ENCODE data around the gene STK16.
"Not testable (repeated sequence)": the region's sequence is repeated elsewhere in the genome, so short reads cannot be mapped to it uniquely, and the experiment has no call there.

STK16 gene, protein sequence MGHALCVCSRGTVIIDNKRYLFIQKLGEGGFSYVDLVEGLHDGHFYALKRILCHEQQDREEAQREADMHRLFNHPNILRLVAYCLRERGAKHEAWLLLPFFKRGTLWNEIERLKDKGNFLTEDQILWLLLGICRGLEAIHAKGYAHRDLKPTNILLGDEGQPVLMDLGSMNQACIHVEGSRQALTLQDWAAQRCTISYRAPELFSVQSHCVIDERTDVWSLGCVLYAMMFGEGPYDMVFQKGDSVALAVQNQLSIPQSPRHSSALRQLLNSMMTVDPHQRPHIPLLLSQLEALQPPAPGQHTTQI

DNA sequence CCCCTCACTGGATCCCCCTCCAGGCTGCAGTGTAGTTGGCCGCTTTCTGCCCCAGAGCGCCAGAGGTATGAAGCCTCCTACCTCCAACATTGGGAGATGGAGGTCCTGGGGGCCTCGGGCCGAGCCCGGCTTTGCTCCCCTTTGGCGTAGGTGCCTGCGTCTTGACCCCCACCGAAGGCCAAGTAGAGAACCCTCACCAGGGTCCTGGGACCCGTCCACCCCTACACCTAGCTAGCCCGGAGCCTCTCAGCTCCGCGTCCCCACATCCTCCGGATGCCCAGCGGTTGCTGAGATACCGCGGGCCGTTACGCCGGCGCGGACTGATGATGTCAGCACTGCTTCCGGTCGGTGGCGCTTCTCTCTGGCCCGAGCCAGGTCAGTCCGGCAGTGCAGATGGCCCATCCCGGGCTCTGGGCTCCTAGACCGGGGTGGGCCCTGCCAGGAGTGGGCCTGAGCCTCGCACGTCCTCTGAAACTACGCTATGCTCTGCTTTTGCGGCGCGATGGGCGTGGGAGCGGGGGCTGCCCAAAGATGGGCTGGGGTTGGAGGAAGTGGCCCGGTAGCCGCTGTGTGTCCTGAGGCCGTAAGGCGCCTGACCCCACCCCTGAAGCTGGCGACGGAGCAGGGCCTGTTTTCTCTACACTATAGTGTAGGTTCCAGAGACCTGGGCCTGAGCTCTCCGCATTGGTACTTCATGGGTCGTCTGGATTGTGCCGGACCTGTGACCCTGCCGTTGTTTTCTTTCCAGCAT, at the start of gene STK16, which contains the start of gene GLB1L:
Gene STK16 (plus strand): TSS at position 332 of the 751 bp plus-strand sequence. CDS start 521 bp downstream, outside the sequence.
Gene GLB1L (minus strand): TSS at position 297 of the 751 bp plus-strand sequence. CDS start 1,871 bp downstream, outside the sequence.
- DNase-seq (ENCODE audit: low spot score) = peak; percentile 97

DNA sequence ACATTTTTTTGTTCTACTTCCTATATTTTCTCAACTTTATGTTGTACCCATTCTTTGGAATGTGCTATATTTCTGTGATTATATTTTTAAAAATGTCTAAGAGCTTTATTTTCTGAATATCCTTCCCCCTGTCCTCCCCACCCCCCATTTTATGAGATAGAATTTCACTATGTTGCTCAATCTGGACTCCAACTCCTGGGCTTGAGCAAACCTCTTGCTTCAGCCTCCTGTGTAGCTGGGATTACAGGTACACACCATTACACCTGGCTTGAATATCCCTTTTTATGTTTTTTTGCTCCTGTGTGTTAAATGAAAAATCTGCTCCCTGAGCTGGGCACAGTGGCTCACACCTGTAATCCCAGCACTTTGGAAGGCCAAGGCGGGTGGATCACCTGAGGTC, 47.9 kb upstream of the STK16 start:
- no peak for DNase-seq (ENCODE audit: low spot score)

DNA sequence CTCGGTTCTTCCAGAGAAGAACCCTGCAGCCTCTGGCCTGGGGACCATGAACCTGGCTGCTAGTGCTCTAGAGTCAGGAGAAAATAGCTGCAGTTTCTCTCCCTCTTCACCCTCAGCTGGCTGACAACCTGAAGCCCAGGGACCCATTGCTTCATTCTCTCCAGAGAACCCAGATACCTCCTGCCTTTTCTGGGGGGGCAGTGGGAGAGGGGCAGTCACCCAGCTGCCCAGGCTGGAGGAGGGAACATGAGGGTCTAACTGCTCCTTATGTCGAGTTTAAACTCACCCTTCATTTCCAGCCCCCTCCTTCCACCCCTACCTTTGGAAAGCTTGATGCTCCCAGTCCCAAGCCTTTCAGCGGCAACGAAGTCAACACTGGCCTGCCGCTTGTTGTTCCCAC, 46.3 kb upstream of the STK16 start:
- DNase-seq (ENCODE audit: low spot score) = no peak

DNA sequence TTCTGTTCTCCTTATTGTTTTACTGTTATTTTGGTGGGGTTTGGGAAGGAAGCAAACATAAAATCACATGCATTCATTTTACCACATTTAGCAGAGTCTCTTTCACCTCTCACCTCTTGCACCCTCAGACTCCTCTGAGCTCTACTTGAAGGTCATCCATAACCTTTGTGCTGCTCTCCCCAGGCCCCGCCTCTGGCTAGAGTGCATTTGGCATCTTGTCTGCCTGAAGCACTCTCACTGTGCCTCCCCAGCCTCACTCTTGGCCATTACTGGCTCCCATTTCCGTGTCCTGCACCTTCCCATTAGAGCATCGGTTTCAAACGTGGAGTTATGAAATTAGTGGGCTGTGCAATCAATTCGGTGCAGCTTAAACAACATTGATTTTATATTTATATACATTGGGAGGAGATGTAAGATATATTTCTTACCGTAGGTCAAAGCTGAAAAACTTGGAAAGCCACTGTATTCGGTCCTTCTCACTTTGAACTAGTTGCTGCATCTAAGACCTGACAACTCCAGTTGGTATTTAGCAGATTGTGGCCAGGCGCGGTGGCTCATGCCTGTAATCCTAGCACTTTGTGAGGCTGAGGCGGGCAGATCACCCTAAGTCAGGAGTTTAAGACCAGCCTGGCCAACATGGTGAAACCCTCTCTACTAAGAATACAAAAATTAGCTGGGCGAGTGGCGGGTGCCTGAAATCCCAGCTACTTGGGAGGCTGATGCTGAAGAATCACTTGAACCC, 45.6 kb upstream of the STK16 start:
- DNase-seq (ENCODE audit: low spot score) = no peak

DNA sequence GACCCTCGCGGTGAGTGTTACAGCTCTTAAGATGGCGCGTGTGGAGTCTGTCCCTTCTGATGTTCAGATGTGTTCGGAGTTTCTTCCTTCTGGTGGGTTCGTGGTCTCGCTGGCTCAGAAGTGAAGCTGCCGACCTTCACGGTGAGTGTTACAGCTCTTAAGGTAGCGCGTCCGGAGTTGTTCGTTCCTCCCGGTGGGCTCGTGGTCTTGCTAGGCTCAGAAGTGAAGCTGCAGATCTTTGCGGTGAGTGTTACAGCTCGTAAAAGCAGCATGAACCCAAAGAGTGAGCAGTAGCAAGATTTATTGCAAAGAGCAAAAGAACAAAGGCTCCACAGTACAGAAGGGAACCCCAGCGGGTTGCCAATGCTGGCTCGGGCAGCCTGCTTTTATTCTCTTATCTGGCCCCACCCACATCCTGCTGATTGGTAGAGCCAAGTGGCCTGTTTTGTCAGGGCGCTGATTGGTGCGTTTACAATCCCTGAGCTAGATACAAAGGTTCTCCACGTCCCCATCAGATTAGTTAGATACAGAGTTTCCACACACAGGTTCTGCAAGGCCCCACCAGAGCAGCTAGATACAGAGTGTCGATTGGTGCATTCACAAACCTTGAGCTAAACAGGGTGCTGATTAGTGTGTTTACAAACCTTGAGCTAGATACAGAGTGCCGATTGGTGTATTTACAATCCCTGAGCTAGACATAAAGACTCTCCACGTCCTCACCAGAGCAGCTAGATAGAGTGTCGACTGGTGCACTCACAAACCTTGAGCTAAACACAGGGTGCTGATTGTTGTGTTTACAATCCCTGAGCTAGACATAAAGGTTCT, 44.6 kb upstream of the STK16 start:
- not testable (repeated sequence) for DNase-seq (ENCODE audit: low spot score)

DNA sequence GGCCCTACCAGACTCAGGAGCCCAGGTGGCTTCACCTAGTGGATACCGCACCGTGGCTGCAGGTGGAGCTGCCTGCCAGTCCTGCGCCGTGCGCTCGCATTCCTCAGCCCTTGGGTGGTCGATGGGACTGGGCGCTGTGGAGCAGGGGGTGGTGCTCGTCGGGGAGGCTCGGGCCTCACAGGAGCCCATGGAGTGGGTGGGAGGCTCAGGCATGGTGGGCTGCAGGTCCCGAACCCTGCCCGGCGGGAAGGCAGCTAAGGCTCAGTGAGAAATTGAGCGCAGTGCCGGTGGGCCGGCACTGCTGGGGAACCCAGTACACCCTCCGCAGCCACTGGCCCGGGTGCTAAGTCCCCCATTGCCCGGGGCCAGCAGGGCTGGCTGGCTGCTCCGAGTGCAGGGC, 43.9 kb upstream of the STK16 start:
- DNase-seq (ENCODE audit: low spot score) = not testable (repeated sequence)

DNA sequence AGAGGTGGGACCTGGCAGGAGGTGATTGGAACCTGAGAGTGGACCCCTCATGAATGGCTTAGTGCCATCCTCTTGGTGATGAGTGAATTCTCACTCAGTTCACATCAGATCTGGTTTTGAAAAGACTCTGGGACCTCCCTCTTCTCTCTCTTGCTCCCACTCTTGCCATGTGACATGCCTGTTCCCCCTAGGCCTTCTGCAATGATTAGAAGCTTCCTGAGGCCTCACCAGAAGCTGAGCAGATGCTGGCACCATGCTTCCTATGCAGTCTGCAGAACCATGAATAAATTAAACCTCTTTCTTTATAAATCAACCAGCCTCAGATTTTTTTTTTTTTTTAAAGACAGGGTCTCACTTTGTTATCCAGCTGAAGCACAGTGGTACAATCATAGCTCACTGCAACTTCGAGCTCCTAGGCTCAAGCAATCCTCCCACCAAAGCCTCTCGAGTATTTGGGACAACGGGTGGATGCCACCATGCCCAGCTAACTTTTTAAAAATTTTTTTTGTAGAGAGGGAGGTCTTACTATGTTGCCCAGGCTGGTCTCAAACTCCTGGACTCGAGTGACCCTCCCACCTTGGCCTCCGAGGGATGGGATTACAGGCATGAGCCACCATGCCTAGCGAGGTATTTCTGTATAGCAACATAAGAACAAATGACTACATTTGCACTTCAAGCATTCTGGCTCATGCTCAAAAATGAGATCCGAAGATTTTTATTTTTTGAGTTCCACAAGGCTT, 40.7 kb upstream of the STK16 start:
- DNase-seq (ENCODE audit: low spot score) = no peak

DNA sequence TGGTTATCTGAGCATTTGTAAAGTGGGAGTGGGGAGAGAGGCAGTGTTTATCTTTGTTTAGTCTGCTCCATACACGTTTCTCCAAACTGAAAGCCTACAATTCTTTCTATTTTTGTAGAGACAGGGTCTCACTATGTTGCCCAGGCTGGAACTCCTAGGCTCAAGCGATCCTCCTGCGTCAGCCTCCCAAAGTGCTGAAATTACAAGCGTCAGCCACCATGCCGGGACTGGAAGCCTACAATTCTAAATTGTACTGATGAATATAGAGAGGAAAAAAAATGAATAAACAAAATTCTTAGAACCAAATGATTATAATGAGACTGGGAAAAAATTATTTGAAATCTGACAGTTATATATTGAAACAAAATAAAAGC, 40.1 kb upstream of the STK16 start:
- DNase-seq (ENCODE audit: low spot score) = no peak

DNA sequence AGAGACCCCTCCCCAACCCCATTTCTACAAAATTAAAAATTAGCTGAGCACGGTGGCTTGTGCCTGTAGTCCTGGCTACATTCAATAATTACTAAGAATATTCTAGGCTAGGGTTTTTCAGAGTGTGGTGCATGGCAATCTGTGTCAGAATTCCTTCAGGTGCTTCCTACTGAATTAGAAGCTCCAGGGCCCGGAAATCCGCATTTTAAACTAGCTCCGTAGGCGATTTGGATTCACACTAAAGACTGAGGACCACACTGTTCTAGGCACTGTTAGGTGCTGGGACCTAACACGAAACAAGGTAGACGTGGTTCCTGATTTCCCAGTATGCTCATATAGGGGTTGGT, 39.3 kb upstream of the STK16 start:
- DNase-seq (ENCODE audit: low spot score) = peak; percentile 47

DNA sequence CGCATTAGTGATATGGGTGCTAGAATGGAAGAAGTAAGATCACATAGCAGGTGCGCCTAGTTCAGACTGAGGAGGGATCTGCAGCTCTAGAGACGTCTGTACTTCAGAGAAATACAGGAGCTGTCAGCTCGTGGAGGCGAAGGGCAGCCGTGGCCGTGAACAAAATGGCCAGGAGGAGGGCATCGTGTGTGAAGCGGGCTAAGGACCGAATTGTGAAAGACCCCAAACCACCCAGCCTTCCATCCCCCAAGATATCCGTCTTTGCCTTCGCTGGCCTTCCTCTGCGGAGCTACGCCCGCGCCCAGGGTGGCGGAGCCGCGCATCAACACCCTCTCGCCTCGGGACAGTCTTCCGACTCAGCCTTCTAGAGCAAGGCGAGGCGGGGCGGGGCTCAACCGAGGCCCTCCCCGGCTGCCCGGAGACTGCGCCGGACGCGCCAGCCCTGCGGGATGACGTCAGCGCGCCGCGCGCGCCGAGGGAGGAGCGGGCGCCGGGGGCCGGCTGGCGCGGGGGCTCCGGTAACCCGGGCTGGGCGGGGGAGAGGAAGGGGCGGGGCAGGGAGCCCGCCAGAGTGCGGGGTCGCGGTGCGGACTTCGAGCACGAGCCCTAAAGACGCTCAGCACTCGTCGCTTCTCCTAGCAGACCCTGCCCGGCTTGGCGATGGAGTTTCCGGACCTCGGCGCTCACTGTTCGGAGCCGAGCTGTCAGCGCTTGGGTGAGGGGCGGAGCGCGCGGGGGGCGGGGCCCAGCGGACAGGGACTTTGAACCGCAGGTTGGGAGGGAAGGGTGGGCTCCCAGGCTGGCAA, 38.7 kb upstream of the STK16 start, which contains the start of gene ZFAND2B:
Gene ZFAND2B (plus strand): TSS at position 455 of the 806 bp plus-strand sequence. CDS start 206 bp downstream, at position 661.
- DNase-seq (ENCODE audit: low spot score) = peak; percentile 96

DNA sequence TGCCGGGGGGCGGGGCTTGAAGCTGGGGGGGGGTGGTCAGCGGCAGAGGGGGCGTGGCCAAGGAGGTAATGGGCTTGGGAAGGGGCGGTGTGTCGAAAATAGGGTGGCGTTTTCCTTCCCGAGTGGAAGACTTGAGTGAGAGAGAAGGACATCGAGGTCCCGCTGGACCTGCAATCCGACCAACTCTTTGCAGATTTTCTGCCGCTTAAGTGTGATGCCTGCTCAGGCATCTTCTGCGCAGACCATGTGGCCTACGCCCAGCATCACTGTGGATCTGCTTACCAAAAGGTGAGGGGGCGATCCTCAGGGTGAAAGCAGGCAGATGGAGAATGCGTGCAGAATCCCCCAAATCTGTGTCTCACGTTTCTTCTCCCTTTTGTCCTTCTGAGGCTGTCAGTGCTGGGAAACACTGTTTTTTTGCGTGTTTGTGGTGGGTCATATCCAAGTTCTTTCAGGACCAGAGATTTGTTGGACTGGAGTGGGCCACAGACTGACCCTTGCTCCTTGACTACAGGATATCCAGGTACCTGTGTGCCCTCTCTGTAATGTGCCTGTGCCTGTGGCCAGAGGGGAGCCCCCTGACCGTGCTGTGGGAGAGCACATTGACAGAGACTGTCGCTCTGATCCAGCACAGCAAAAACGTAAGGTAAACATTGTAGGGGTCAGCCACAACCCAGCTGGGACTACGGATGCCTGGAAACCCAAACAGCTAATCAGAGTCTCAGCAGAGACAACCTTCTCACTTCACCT, 38.0 kb upstream of the STK16 start:
- no peak for DNase-seq (ENCODE audit: low spot score)

DNA sequence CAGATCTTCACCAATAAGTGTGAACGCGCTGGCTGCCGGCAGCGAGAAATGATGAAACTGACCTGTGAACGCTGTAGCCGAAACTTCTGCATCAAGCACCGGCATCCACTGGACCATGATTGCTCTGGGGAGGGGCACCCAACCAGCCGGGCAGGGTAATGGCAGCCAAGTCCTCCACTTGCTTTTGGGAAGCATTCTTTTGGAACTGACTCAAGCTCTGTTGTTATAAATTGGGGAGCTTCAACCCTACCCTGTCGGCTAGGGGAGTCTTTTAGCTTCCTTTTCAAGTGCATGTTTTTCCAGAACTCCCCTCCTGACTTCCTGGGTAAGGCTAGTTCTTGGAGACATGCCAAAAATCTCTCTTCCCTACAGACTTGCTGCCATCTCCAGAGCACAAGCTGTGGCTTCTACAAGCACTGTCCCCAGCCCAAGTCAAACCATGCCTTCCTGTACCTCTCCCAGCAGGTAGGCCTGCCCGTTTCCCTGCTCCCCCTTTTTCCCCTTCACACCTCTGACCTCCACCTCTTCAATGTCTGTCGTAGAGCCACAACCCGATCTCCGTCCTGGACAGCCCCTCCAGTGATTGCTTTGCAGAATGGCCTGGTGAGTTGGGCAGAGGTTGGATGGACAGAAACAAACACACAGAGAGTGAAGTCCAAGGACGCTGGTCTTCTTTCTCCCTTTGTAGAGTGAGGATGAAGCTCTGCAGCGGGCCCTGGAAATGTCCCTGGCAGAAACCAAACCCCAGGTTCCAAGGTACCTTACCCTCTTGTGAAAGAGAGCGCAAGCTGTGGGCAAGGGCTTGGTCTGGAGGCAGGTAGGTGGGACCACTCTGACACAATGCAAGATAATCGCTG, 37.2 kb upstream of the STK16 start:
- DNase-seq (ENCODE audit: low spot score) = no peak

DNA sequence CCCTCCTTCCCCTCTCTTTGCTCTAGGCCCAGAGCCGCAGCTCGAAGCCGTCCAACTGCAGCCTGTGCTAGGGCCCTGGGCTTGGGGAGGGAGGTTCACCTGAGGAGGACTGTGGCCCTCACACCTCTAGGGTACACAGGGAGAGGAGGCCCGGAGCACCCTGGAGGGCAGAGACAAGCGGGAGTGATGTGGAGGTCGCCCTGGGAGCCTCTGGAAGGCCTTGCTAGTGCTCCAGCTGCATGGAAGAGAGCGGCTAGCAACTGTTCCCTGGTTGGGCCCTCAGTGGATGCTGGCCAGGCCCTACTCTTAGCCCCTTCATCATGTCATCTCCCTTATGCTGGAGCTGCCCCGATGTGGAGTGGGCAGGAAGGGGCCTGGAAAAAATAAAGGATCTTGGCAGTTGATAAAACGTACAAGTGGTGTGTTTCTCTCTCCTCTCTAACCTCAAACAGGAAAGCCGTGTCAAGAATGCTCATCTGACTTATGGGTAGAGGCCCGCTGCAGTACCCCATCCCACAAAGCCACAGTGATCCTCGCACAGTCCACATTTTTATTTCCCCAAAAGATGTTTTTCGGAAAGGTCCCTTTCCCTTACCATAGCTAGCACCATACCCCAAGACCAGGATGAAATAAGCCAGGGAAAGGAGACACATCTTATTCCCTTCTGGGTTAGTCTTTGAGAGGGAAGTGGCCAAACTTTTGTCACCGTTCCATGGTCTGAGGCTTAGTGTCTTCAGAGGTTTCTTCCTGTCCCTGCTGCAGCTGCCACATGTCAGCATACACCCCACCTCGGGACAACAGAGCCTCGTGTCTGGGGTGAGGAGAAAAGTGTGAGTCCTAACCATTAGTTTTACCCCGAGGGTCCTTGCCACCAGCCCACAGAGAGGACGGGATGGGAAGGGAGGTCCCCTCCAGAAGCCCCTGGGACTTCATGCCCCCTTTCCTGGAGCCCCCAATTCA, 35.8 kb upstream of the STK16 start:
- DNase-seq (ENCODE audit: low spot score) = no peak

DNA sequence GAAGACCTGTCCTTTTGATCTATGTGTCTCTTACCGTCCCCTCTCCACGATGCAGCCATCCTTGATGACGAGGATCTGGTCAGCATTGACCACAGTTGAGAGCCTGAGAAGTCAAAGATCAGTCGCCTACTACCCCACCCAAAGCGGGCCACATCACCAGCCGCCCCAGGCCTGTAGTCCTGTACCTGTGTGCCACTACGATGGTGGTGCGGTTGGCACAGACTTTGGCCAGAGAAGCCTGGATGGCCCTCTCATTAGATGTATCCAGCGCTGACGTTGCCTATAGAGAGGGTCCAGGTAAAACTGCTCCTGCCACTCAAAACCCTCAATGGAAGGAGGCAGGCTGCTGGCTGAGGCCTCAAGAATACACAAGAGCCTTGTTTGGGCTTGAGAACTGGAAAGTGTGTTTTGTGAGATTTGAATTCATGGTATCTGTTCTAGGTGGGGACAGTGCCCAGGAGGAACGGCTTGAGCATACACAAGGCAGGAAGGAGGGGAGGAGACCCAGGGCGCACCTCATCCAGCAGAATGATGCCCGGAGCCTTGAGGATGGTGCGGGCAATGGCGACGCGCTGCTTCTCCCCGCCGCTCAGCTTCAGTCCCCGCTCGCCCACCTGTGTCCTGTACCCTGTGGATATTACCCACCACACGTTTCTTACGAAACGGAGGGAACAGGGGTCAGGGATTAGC, 34.9 kb upstream of the STK16 start:
- DNase-seq (ENCODE audit: low spot score) = no peak

DNA sequence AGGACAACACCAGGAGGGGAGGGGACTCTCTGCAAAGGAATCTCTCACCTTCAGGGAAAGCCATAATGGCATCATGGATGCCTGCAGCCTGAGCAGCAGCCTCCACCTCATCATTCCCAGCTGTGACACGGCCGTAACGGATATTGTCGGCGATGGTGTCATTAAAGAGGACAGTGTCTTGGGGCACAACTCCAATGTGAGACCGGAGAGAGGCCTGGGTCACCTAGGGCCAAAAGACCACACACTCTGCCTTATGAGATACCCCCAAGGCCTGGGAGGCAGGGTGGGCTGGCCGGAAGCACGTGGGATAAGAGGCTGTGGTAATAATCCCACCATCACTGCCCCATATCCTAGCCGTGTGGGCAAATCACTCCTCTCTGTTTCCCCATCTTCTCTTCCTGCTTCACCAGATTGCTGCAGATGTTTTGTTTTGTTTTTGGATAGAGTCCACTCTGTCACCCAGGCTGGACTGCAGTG, 34.4 kb upstream of the STK16 start:
- no peak for DNase-seq (ENCODE audit: low spot score)

DNA sequence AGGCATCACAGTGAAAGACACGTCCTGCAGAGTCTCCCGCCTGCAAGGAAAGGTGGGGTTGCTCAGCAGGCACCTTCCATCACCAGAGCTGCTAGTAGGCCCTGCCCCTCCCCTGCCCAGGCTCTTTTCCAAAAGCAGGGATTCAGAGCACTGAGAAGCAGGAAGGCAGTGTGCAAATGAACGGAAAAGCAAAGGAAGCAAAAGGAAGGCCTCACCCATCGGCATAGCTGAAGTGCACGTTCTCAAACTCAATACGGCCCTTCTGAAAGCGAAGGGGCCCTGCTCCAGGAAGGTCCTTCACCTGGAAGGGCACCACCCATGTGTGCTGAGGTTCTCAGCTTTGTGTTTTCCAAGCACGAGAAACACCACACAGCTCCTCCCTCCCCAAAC, 32.3 kb upstream of the STK16 start:
- DNase-seq (ENCODE audit: low spot score) = peak; percentile 45

All from left forelimb (tissue), 1 donor.